T-helper 2 cell treated with Interferon-gamma antibody and Interleukin-4, amounts not matched to agents 5 μg/mL and 100 μg/mL, for 36 hours (primary cell): ENCODE measurements around the gene ORM2.

Experiments
- DNase-seq: peaks from one replicate; pipeline ENCODE4 v3.0.0; 2021; ENCODE audit warnings: low spot score
- H3K27ac Mint-ChIP-seq: one replicate; pipeline ENCODE4 v1.8.0; 2021; ENCODE audit warnings: mild to moderate bottlenecking, mixed read lengths
- H3K27me3 Mint-ChIP-seq: one replicate; pipeline ENCODE4 v1.8.0; 2021; ENCODE audit warnings: low read depth, mixed read lengths
- H3K36me3 Mint-ChIP-seq: one replicate; pipeline ENCODE4 v1.8.0; 2021; ENCODE audit warnings: low read depth, mixed read lengths
- H3K4me1 Mint-ChIP-seq: one replicate; pipeline ENCODE4 v1.8.0; 2021; ENCODE audit warnings: low read depth, mixed read lengths
- H3K4me3 Mint-ChIP-seq: one replicate; pipeline ENCODE4 v1.8.0; 2022; ENCODE audit warnings: mild to moderate bottlenecking, moderate library complexity, mixed read lengths
- H3K9me3 Mint-ChIP-seq: one replicate; pipeline ENCODE4 v1.8.0; 2021; ENCODE audit warnings: mixed read lengths

ORM2 gene

GRCh38 chr9:114366334-114367128 is 36.9 kb downstream of the ORM2 start:
- peak; percentile 46 for DNase-seq
- Mint-ChIP-seq H3K4me1 (peaks cover 61% of the 10 kb centered on the region), H3K27ac (peak overlapping the region; percentile 91), H3K4me3 (peak overlapping the region; percentile 70), H3K36me3 (peaks cover 83% of the 10 kb centered on the region), H3K9me3 (no peaks in the 10 kb centered on the region), H3K27me3 (no peaks in the 10 kb centered on the region)

DNA sequence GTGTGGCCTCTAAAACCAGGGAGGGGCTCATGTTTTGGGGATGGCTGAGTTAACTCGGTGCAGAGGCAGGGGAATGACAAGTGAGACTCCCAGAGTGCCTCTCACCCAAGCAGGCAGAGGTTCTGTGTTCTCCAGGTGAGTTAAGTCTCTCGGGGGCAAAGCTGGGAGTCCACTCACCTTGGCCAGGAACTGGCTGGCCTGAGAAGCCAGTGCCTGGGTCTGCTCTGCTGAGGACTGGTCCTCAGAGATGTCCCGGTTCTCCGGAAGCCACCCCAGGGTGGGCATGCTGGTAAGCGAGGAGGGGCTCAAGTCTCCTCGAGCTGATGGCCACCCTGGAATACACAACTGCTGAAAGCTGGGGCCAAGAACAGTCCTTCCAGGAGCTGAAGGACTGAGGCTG is 37.7 kb downstream of the ORM2 start:
- H3K9me3 Mint-ChIP-seq: no peaks in the 10 kb centered on the region
- peak overlapping the region; percentile 91 for H3K27ac Mint-ChIP-seq
- H3K27me3 Mint-ChIP-seq: no peaks in the 10 kb centered on the region
- H3K36me3 Mint-ChIP-seq: peaks cover 84% of the 10 kb centered on the region
- peaks cover 68% of the 10 kb centered on the region for H3K4me1 Mint-ChIP-seq
- DNase-seq: no peak
- H3K4me3 Mint-ChIP-seq: peak overlapping the region; percentile 70

DNA sequence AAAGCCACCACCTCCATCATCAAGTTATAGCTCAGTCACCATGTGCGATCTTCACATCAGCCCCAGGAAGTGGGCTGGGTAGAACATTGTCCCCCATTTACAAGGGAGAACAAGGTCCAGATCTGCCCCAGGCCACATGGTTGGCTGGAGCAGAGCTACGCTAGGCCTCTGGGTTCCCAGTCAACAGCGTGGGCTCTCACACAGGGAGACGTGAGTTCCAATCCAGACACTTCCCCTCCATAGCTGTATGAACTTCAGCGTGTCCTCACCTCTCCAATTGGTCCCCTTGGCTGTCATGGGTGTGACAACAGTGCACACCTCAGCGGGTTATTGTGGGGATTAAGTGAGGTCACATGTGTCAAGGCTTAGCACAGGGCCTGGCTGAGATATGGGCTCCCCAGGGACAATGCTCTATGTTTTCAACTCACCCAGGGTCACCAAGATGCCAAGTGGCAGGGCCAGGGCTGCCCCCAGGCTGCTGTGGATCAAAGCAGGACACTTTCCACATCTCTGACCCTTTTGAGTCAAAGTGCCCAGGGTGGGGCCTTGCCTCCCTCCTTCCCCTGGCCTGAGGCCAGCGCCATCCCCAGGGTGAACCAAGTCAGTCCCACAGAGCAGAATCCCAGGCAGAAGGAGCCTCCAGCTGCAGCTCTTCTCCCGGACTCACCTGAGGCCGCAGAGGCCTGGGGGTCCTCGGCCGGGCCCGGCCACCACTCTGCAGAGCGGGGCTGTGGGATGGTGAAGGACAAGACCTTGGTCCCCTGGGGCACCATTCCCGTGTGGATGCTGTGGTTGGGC is 38.3 kb downstream of the ORM2 start:
- Mint-ChIP-seq H3K9me3 (no peaks in the 10 kb centered on the region), H3K4me3 (peak overlapping the region; percentile 70), H3K27me3 (no peaks in the 10 kb centered on the region), H3K36me3 (peaks cover 84% of the 10 kb centered on the region), H3K27ac (peak overlapping the region; percentile 91), H3K4me1 (peaks cover 72% of the 10 kb centered on the region)
- no peak for DNase-seq

- no peak for DNase-seq
- H3K27ac Mint-ChIP-seq: peak overlapping the region; percentile 43
- H3K27me3 Mint-ChIP-seq: no peaks in the 10 kb centered on the region
Observed at GRCh38 chr9:114369216-114370130, 39.8 kb downstream of the ORM2 start.

DNA sequence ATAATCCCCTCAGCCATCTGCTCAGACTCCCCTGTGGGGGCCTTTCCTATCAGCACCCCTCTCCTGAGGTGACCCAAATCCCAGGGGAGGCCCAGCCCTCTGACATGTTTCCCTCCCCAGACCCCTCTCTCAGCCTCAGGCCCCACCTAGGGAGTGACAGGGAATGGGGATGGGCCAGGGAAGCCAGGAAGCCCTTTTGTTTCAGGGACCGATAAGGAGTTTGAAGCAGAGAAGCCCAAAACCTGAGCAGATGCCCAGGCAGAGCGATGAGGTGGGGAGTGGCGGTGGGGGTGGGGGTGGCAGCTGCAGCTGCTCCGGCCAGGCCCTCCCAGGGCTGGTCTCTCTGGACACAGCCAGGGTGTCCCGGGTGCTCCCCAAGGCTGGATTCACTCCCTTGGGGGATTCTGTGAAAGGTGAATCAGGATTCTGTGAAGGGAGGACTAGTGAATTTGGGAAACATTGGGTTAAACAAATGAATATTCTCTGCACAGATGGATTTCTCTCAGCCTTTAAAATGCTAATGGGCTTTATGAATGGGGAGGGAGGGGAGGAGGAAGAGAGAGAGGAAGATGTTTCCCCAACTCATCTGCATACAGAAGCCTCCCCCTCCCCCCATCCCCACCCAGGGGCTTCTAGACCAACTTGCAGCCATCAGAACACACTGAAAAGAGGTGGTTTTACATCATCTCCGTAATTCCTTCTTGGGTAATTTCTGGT is 40.7 kb downstream of the ORM2 start:
- no peaks in the 10 kb centered on the region for H3K27me3 Mint-ChIP-seq
- peak overlapping the region; percentile 80 for H3K4me3 Mint-ChIP-seq
- H3K9me3 Mint-ChIP-seq: no peaks in the 10 kb centered on the region
- no peak for DNase-seq
- H3K27ac Mint-ChIP-seq: peak overlapping the region; percentile 72
- H3K36me3 Mint-ChIP-seq: peaks cover 82% of the 10 kb centered on the region
- peaks cover 73% of the 10 kb centered on the region for H3K4me1 Mint-ChIP-seq

More at GRCh38 chr9:114369216-114370130, 39.8 kb downstream of the ORM2 start:
- Mint-ChIP-seq H3K9me3 (no peaks in the 10 kb centered on the region), H3K36me3 (peaks cover 81% of the 10 kb centered on the region), H3K4me3 (peak overlapping the region; percentile 9), H3K4me1 (peaks cover 70% of the 10 kb centered on the region)

- peaks cover 83% of the 10 kb centered on the region for H3K36me3 Mint-ChIP-seq
- H3K27me3 Mint-ChIP-seq: no peaks in the 10 kb centered on the region
- H3K4me1 Mint-ChIP-seq: peaks cover 75% of the 10 kb centered on the region
- no peaks in the 10 kb centered on the region for H3K9me3 Mint-ChIP-seq
- DNase-seq: no peak
- peak overlapping the region; percentile 72 for H3K27ac Mint-ChIP-seq
- H3K4me3 Mint-ChIP-seq: peak overlapping the region; percentile 80
Observed at GRCh38 chr9:114370968-114371320, 41.3 kb downstream of the ORM2 start.

DNA sequence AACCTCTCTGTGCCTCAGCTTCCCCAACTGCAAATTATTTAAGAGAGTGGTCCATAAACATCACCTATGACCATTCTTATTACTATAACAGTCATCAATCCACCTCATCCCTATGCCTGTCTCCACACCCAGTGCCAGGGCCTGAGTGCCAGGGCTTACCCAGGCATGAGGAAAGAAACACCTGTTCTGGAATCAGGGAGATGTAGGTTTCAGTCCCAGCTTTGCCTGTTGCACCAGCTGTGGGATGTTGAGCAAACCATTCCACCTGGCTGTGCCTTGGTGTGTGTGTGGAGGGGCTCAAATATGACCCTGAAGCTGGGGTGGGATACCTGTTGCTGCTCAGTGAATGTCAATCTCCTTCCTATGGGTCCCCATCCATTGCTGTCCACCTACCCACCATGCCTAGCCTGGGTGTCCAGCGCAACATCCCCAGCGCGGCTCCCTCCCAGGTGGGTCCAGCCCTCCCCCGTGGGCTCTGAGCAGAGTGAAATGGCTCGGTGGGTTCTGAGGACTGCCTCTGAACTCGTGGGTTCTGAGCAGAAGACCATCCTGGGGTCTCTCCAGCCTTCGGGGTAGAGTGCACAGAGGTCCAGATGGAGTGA is 41.8 kb downstream of the ORM2 start:
- Mint-ChIP-seq H3K27ac (peak overlapping the region; percentile 72), H3K9me3 (no peaks in the 10 kb centered on the region), H3K4me1 (peaks cover 72% of the 10 kb centered on the region), H3K4me3 (peak overlapping the region; percentile 80), H3K36me3 (peaks cover 82% of the 10 kb centered on the region), H3K27me3 (no peaks in the 10 kb centered on the region)
- no peak for DNase-seq

GRCh38 chr9:114371973-114372917 is 42.6 kb downstream of the ORM2 start:
- Mint-ChIP-seq H3K27me3 (no peaks in the 10 kb centered on the region), H3K4me1 (peaks cover 71% of the 10 kb centered on the region), H3K36me3 (peaks cover 81% of the 10 kb centered on the region), H3K9me3 (no peaks in the 10 kb centered on the region), H3K27ac (peak overlapping the region; percentile 72), H3K4me3 (peak overlapping the region; percentile 80)
- DNase-seq: peak; percentile 47

GRCh38 chr9:114372921-114373448 is 43.3 kb downstream of the ORM2 start:
- Mint-ChIP-seq H3K36me3 (peaks cover 82% of the 10 kb centered on the region), H3K9me3 (no peaks in the 10 kb centered on the region), H3K4me1 (peaks cover 72% of the 10 kb centered on the region), H3K27ac (peak overlapping the region; percentile 72), H3K27me3 (no peaks in the 10 kb centered on the region), H3K4me3 (peak overlapping the region; percentile 80)
- peak; percentile 81 for DNase-seq

DNA sequence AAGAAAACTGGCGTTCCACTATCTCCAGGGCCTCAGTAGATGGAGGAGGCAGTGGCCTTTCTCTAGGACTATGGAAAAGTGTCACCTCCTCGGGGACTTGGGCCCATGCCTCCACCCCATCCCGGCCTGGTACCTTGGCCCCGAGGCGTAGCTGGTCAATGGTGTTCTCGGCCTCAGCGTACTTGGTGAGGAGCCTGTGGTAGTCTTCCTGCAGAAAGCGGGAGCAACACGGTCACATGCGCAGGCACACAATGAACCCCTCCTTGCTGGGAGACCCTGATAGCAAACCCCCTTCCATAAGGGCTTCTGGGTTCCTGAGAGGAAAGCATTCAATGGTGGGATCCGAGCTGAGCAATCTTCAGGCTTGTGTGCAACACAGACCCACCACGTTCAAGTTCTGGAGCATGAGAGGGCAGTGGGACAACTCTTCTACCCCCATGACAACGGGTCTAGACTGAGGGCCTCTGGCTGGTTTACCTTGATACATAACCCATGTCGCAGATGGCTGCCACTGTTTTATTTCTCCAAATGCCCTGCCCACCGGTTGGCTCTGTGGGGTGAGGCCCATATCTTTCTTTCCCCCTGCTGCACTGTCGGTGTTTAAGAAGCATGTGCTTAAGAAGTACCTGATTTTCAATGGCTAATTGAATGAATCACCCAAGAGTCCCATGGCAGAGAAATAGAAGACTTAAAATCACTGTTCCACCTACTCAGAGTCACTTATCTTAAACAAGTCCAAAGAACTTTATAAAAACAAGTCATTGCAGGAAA is 44.5 kb downstream of the ORM2 start:
- H3K4me3 Mint-ChIP-seq: peak overlapping the region; percentile 22

GRCh38 chr9:114374936-114375335 is 45.3 kb downstream of the ORM2 start:
- Mint-ChIP-seq H3K9me3 (no peaks in the 10 kb centered on the region), H3K27me3 (no peaks in the 10 kb centered on the region), H3K36me3 (peaks cover 83% of the 10 kb centered on the region), H3K4me3 (peak overlapping the region; percentile 22), H3K4me1 (peaks cover 75% of the 10 kb centered on the region), H3K27ac (peak overlapping the region; percentile 72)
- DNase-seq: no peak

More for the DNA sequence above, 44.5 kb downstream of the ORM2 start:
- H3K36me3 Mint-ChIP-seq: peaks cover 84% of the 10 kb centered on the region
- H3K27me3 Mint-ChIP-seq: no peaks in the 10 kb centered on the region
- no peaks in the 10 kb centered on the region for H3K9me3 Mint-ChIP-seq
- peak overlapping the region; percentile 72 for H3K27ac Mint-ChIP-seq
- peaks cover 74% of the 10 kb centered on the region for H3K4me1 Mint-ChIP-seq
- no peak for DNase-seq
